H9 (cell line): ENCODE data around the gene LRRFIP1. TPM values are rescaled to one million over a fixed set of nuclear protein-coding genes. Genes with fewer than 3 reads are reported as not detected.

Experiments used
- DNase-seq: peaks from one replicate; pipeline ENCODE4 v3.0.0-alpha.2; 2017
- H2AFZ ChIP-seq: one replicate; pipeline ENCODE4 v1.6.1; 2013; ENCODE audit warnings: mild to moderate bottlenecking, low read length, control low read depth, moderate library complexity
- H2AK5ac ChIP-seq: 2 replicates; pipeline ENCODE4 v1.6.1; 2013; ENCODE audit warnings: low read length, control low read depth, mixed read lengths; ENCODE audit not compliant: insufficient read length
- H2BK120ac ChIP-seq: one replicate; pipeline ENCODE4 v1.6.1; 2013; ENCODE audit warnings: low read depth, mild to moderate bottlenecking, low read length, control low read depth, inconsistent platforms; ENCODE audit not compliant: poor library complexity, severe bottlenecking
- H2BK12ac ChIP-seq: 2 replicates; pipeline ENCODE4 v1.6.1; 2013; ENCODE audit warnings: low read length, control low read depth, mixed read lengths, low read depth; ENCODE audit not compliant: insufficient read length
- H2BK15ac ChIP-seq: 2 replicates; pipeline ENCODE4 v1.6.1; 2013; ENCODE audit warnings: low read depth, low read length, control low read depth
- H2BK20ac ChIP-seq: one replicate; pipeline ENCODE4 v1.6.1; 2013; ENCODE audit warnings: low read depth, mild to moderate bottlenecking, low read length, control low read depth, inconsistent platforms; ENCODE audit not compliant: poor library complexity, severe bottlenecking
- H2BK5ac ChIP-seq: 2 replicates; pipeline ENCODE4 v1.6.1; 2013; ENCODE audit warnings: low read length, control low read depth, mixed read lengths; ENCODE audit not compliant: insufficient read length
- H3K14ac ChIP-seq: 2 replicates; pipeline ENCODE4 v1.6.1; 2013; ENCODE audit warnings: low read length, control low read depth; ENCODE audit not compliant: insufficient read depth
- H3K18ac ChIP-seq: 2 replicates; pipeline ENCODE4 v1.6.1; 2013; ENCODE audit warnings: low read depth, mild to moderate bottlenecking, mixed read lengths, low read length, control low read depth; ENCODE audit not compliant: insufficient read length
- H3K23ac ChIP-seq: 2 replicates; pipeline ENCODE4 v1.6.1; 2013; ENCODE audit warnings: low read length, control low read depth, mixed read lengths, low read depth; ENCODE audit not compliant: insufficient read length
- H3K23me2 ChIP-seq: 2 replicates; pipeline ENCODE4 v1.6.1; 2013; ENCODE audit warnings: low read depth, mild to moderate bottlenecking, mixed read lengths, low read length, control low read depth; ENCODE audit not compliant: insufficient read length, poor library complexity, severe bottlenecking
- H3K27ac ChIP-seq: 2 replicates; pipeline ENCODE4 v1.5.1; 2013; ENCODE audit warnings: low read length, control low read depth, mixed read lengths, low read depth; ENCODE audit not compliant: insufficient read length
- H3K27me3 ChIP-seq: 2 replicates; pipeline ENCODE4 v1.6.1; 2013; ENCODE audit warnings: low read length, control low read depth, inconsistent platforms; ENCODE audit not compliant: insufficient read depth
- H3K4ac ChIP-seq: 2 replicates; pipeline ENCODE4 v1.6.1; 2013; ENCODE audit warnings: low read depth, mild to moderate bottlenecking, control low read depth, inconsistent platforms, low read length, moderate library complexity
- H3K4me1 ChIP-seq: 2 replicates; pipeline ENCODE4 v1.6.1; 2013; ENCODE audit warnings: low read length, control low read depth, inconsistent platforms; ENCODE audit not compliant: insufficient read depth
- H3K4me2 ChIP-seq: 2 replicates; pipeline ENCODE4 v1.6.1; 2013; ENCODE audit warnings: low read length, control low read depth, mixed read lengths; ENCODE audit not compliant: insufficient read length, insufficient read depth
- H3K56ac ChIP-seq: 2 replicates; pipeline ENCODE4 v1.6.1; 2013; ENCODE audit warnings: low read depth, mild to moderate bottlenecking, mixed read lengths, low read length, control low read depth; ENCODE audit not compliant: insufficient read length
- H3K79me1 ChIP-seq: 2 replicates; pipeline ENCODE4 v1.6.1; 2013; ENCODE audit warnings: low read depth, mild to moderate bottlenecking, moderate library complexity, low read length, control low read depth, inconsistent platforms; ENCODE audit not compliant: insufficient read depth, poor library complexity, severe bottlenecking
- H3K79me2 ChIP-seq: 2 replicates; pipeline ENCODE4 v1.6.1; 2013; ENCODE audit warnings: low read length, control low read depth, inconsistent platforms; ENCODE audit not compliant: insufficient read depth
- H3K9ac ChIP-seq: 2 replicates; pipeline ENCODE4 v1.6.1; 2013; ENCODE audit warnings: low read length, control low read depth, mixed read lengths; ENCODE audit not compliant: insufficient read length; ENCODE audit errors: extremely low read depth
- H3K9me3 ChIP-seq: one replicate; pipeline ENCODE4 v1.6.1; 2013; ENCODE audit warnings: low read depth, low read length, inconsistent platforms; ENCODE audit not compliant: control insufficient read depth
- H3T11ph ChIP-seq: one replicate; pipeline ENCODE4 v1.6.1; 2013; ENCODE audit warnings: mild to moderate bottlenecking, low read length, control low read depth, inconsistent platforms
- H4K20me1 ChIP-seq: one replicate; pipeline ENCODE4 v1.6.1; 2013; ENCODE audit not compliant: control insufficient read depth, insufficient read length, insufficient read depth
- H4K5ac ChIP-seq: 2 replicates; pipeline ENCODE4 v1.6.1; 2013; ENCODE audit warnings: low read depth, mild to moderate bottlenecking, mixed read lengths, low read length, control low read depth; ENCODE audit not compliant: insufficient read length
- H4K8ac ChIP-seq: replicated peaks from 2 replicates; pipeline ENCODE4 v1.6.1; 2013; ENCODE audit warnings: low read length, control low read depth, mixed read lengths, low read depth; ENCODE audit not compliant: insufficient read length
- H4K91ac ChIP-seq: 2 replicates; pipeline ENCODE4 v1.6.1; 2013; ENCODE audit warnings: low read depth, mild to moderate bottlenecking, moderate library complexity, mixed read lengths, low read length, control low read depth; ENCODE audit not compliant: insufficient read length
- H3K27ac Mint-ChIP-seq, 3 experiments: 2 replicates in 2 of 3; 3 replicates in 1 of 3; pipeline ENCODE4 v1.8.0; 2020 to 2021; ENCODE audit warnings: mixed read lengths in 3 of 3, mild to moderate bottlenecking in 1 of 3, moderate library complexity in 1 of 3
- H3K27me3 Mint-ChIP-seq: 2 replicates; pipeline ENCODE4 v1.8.0; 2021; ENCODE audit warnings: low read depth, mild to moderate bottlenecking, moderate library complexity, mixed read lengths
- H3K36me3 Mint-ChIP-seq, 3 experiments: 2 replicates in 2 of 3; 3 replicates in 1 of 3; pipeline ENCODE4 v1.8.0; 2020 to 2021; ENCODE audit warnings: low read depth in 3 of 3, mixed read lengths in 3 of 3; ENCODE audit not compliant: insufficient read depth in 1 of 3
- H3K4me1 Mint-ChIP-seq, 2 experiments: 2 replicates each; pipeline ENCODE4 v1.8.0; 2020; ENCODE audit warnings: mixed read lengths in 2 of 2
- H3K4me3 Mint-ChIP-seq, 2 experiments: 2 replicates in 1 of 2; 3 replicates in 1 of 2; pipeline ENCODE4 v1.8.0; 2020 to 2021; ENCODE audit warnings: mild to moderate bottlenecking in 2 of 2, mixed read lengths in 2 of 2, moderate library complexity in 1 of 2
- H3K9me3 Mint-ChIP-seq, 2 experiments: 2 replicates in 1 of 2; 3 replicates in 1 of 2; pipeline ENCODE4 v1.8.0; 2020; ENCODE audit warnings: mild to moderate bottlenecking in 2 of 2, mixed read lengths in 2 of 2, moderate library complexity in 1 of 2
- CTCF ChIP-seq: fragments of 200-600 bp; sonication (generic); conservative IDR thresholded peaks from 3 replicates; pipeline ENCODE4 v1.8.0; 2021; ENCODE audit warnings: antibody characterized with exemption, mild to moderate bottlenecking
- WGBS: extraction: QIAGEN DNeasy Blood & Tissue Kit; methylation state at CpG from one replicate; pipeline ENCODE4 v1.1.7; 2013; ENCODE audit warnings: missing lambda C conversion rate, low lambda C conversion rate, mixed read lengths; ENCODE audit not compliant: insufficient read length; ENCODE audit errors: extremely low coverage; 5-methylcytosine and 5-hydroxymethylcytosine counted together
- total RNA-seq: library from RNA; stranded (reverse); gene quantifications from 2 replicates; pipeline ENCODE4 v1.2.1, GENCODE V29; 2021

LRRFIP1 gene
- total RNA-seq, 1 experiment from 2014 or later = 38.5 TPM

GRCh38 chr2:237757616-237758015, 130.2 kb downstream of the LRRFIP1 start:
- Histone ChIP-seq H3K14ac (no peak overlapping the region), H4K20me1 (no peaks in the 10 kb centered on the region), H2BK15ac (no peak overlapping the region), H3T11ph (no peak overlapping the region), H3K27ac (no peak overlapping the region), H3K18ac (no peak overlapping the region), H3K23ac (no peak overlapping the region), H3K56ac (no peak overlapping the region), H3K9me3 (no peaks in the 10 kb centered on the region), H3K4me2 (no peak overlapping the region), H3K79me2 (no peaks in the 10 kb centered on the region), H3K4ac (no peak overlapping the region), H2BK5ac (no peak overlapping the region), H2AFZ (no peak overlapping the region), H4K8ac (no peak overlapping the region), H3K27me3 (no peaks in the 10 kb centered on the region), H2BK20ac (no peak overlapping the region), H2BK120ac (no peak overlapping the region), H3K23me2 (no peaks in the 10 kb centered on the region), H3K4me1 (no peaks in the 10 kb centered on the region), H4K91ac (no peak overlapping the region), H2AK5ac (no peak overlapping the region), H3K9ac (no peak overlapping the region), H3K79me1 (no peaks in the 10 kb centered on the region), H2BK12ac (no peak overlapping the region), H4K5ac (no peak overlapping the region)
- H3K4me3 Mint-ChIP-seq = no peak overlapping the region
- WGBS = no CpG with 5 or more reads among the region's 10 CpGs
- peaks cover 23 to 67% (median 52%) of the 10 kb centered on the region in 3 experiments; a peak in 6 of 7 replicates for H3K36me3 Mint-ChIP-seq
- H3K27ac Mint-ChIP-seq = no peak overlapping the region
- no peaks in the 10 kb centered on the region for H3K4me1 Mint-ChIP-seq
- DNase-seq = no peak
- no peak for TF ChIP-seq CTCF
- no peaks in the 10 kb centered on the region for H3K27me3 Mint-ChIP-seq
- H3K9me3 Mint-ChIP-seq = no peaks in the 10 kb centered on the region
